Activated CD4-positive, alpha-beta T cell treated with anti-CD3 and anti-CD28 coated beads for 4 hours (primary cell): ENCODE results near the gene KCTD13.
"Not testable (repeated sequence)": the region's sequence is repeated elsewhere in the genome, so short reads cannot be mapped to it uniquely, and the experiment has no call there.

Experiments
- DNase-seq, 2 donors: peaks; one replicate each; pipeline ENCODE4 v3.0.0-alpha.2; 2020

The KCTD13 gene, protein sequence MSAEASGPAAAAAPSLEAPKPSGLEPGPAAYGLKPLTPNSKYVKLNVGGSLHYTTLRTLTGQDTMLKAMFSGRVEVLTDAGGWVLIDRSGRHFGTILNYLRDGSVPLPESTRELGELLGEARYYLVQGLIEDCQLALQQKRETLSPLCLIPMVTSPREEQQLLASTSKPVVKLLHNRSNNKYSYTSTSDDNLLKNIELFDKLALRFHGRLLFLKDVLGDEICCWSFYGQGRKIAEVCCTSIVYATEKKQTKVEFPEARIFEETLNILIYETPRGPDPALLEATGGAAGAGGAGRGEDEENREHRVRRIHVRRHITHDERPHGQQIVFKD

GRCh38 chr16:29925781-29926710, at the start of gene KCTD13:
TSS of gene KCTD13 (minus strand) at chr16:29926226. CDS start at chr16:29926033, 193 bp downstream.
- DNase-seq, result peak; percentile 86 to 89

- DNase-seq, result no peak
Measured at GRCh38 chr16:29975134-29975538, 49.1 kb upstream of the KCTD13 start.

DNA sequence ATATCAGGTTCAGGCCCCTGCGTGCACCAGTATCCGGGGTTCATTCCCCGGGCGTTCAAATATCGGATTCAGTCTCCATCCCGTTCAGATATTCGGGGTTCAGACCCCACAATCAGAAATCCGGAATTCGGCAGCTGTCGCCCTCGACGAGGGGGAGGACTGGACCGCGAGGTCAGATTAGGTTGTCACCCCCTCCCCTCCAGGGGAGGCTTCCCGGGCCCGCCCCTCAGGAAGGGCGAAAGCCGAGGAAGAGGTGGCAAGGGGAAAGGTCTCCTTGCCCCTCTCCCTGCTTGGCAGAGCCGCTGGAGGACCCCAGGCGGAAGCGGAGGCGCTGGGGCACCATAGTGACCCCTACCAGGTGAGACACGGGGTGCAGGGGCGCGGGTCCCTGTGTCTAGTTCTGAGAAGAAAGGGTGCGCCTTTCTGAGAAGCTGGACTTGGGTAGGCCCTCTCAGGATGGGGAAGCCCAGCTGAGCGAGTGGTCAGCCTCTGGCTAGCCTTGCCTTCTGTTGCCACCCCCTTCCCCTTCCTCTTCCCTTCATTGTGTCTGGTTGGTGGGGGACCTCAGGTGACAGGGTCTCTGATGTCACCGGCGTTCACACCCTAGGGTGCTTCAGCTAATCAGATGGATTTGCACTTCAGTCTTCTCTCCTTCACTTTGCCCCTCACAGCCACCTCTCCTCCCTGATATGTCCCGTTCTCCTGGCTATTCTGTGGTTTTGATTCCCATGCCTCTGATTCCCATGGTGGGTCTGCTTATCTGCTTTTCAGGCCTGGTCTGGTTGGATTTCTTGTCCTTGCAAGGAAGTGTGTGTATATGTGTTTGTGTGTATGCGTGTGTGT, 48.5 kb upstream of the KCTD13 start:
- no peak for DNase-seq

- peak; percentile 89 for DNase-seq
Measured at GRCh38 chr16:29973384-29974246, 47.6 kb upstream of the KCTD13 start, which contains the start of gene TAOK2. TSS of gene TAOK2 (plus strand) at chr16:29973868. CDS start at chr16:29977773, 3,905 bp downstream.

DNA sequence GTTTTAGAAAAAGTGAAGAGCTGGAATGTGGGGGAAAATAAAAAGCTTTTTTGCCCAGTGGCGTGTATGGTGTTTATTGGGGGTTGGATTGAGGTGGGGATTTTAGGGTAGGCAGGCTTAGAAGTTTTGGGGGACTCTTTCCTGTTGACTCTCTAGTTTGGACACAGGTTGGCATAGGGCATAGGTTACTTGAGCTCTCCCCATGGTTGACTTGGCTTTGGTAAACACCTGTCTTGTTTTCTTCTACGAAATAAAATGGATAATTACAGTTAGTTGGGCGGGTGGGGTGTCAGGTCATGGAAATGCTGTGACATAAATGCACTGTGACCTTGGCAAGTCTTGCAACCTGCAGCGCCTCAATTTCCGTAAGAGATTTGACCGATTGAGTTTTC, 47.0 kb upstream of the KCTD13 start:
- DNase-seq, result no peak

GRCh38 chr16:29972500-29972899, 46.5 kb upstream of the KCTD13 start:
- no peak for DNase-seq

DNA sequence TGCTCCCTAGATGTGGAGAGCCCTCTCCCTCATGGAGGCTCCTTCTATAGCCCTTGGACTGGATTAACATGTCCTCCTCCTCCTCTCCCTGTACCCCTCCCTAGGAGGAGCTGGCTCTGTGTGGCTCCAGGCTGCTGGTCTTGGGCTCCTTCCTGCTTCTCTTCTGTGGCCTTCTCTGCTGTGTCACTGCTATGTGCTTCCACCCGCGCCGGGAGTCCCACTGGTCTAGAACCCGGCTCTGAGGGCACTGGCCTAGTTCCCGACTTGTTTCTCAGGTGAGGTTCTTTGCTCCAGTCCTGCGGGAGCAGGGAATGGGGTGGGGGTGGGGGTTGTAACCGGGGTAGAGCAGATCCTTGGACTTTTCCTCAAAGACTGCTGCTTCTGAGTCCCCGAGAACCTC, 45.3 kb upstream of the KCTD13 start:
- no peak for DNase-seq

DNA sequence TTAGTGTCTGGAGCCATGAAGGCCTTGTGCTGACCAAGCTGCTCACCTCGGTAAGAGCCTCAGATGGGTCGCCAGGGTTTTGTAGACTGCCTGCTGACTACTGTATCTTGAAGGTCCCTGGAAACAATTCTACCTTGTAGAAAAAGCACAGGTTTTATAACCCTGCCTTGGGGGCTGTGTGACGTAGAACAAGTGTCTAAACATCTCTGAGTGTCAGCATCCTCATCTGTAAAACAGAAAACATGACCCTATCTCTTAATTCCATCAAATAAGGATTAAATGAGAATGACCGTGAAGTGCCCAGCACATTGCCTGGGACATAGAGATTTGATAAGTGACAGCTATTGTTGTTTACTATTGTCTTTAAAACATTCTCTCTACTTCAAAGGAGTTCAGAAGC, 42.2 kb upstream of the KCTD13 start:
- DNase-seq, result no peak

DNA sequence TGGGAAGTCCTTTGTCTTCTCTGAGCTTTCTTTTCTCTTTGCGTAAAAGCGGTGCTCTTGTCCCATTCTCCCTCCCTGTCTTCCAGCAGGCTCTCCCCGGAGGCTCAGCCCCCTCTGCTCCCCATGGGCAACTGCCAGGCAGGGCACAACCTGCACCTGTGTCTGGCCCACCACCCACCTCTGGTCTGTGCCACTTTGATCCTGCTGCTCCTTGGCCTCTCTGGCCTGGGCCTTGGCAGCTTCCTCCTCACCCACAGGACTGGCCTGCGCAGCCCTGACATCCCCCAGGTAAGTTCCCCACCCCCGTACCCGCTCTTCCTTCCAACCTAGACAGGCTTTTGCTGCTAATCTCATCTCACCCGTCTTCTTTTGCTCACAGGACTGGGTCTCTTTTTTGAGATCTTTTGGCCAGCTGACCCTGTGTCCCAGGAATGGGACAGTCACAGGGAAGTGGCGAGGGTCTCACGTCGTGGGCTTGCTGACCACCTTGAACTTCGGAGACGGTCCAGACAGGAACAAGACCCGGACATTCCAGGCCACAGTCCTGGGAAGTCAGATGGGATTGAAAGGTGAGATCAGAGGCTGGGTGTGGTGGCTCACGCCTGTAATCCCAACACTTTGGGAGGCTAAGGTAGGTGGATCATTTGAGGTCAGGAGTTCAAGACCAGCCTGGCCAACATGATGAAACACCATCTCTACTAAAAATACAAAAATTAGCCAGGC, 37.2 kb upstream of the KCTD13 start:
- DNase-seq, result no peak

DNA sequence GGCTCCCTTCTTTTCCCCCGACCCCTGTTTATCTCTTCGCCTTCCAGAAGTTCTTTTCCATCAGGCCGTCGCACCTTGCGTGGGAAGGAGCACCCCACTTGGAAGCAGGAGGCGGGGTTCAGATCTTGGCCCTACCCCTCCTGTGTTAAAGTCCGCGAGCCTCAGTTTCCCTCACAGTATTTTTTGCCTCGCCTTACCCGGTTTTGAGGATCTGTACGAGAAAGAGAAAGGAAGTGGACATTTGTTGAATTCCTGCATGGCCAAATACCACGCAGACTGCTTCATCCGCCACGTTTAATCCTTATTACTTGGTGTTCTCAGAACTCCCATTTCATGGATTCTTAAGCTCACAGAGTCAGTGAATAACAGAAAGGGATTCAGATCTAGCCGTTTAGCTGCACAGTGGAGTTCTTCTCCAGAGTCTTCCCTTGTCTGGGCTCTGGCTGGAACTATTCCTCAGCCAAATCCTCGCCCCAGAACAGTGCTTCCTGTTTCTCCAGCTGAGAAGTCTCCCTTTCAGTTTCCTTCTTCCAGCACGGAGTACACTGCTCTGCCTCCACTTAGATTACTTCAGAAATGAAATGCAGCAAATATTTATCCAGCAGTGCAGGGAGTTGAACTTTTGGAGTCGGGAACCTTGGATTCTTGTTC, 36.4 kb upstream of the KCTD13 start:
- DNase-seq, result no peak

DNA sequence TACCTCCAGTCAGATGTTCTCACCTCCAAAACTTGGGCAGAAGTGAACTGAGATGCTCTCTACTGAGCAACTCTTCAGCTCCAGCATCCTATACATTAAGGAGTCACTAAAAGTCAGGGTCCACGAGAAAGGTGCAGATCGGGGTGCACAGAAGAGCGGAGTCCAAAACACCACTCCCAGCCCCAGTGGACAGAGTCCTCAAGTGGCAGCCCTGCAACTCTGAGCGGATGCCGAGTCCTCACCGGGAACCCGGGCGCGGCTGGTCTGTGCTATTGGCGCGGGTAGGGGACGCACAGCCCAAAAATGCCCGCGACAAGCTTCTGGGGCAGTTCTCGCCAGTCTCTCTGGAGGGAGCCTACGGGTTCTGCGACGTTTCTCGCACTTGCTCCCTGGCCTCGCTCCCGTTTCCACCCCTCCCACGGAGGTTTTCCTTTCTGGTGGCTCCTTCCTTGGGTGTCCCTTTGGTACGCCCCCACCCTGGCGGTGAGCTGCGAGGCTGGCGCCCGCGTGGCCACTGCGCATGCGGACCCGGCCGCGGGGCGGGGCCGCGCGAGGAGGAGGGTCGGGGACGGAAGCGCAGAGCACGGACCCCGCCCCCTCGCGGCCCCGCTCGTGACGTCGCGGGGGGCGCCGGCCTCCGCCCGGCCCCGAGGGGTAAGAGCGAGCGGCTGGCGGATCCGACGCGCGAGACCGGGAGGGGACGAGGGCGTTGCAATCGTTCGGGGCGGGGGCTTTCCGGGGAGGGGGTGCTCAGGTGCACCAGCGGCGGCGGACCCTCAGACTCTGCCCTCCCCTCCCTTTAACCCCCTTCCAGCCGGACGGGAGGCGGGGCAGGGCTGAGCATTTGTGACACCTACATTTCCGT, 35.7 kb upstream of the KCTD13 start, which contains the start of gene TMEM219:
TMEM219 (plus strand) TSS at position 601 of the 865 bp plus-strand sequence. CDS start 1,065 bp downstream, outside the sequence.
- DNase-seq, result peak; percentile 90 to 91

DNA sequence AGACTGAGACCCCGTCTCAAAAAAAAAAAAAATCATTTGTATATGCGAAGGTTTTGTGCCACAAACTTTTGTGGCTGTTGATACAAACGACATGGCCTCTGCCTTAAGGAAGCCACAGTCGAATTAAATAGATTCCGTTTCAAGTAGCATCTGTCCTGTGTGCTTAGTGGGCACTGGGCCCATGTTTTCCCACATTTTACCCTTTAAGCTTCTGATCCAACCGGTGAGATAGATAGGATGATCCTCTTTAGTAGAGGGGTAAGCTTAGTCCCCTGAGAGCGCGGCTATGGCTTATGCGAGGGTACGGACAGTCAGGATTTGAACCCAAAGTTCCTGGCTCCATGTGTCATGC, 35.1 kb upstream of the KCTD13 start:
- DNase-seq, result no peak

DNA sequence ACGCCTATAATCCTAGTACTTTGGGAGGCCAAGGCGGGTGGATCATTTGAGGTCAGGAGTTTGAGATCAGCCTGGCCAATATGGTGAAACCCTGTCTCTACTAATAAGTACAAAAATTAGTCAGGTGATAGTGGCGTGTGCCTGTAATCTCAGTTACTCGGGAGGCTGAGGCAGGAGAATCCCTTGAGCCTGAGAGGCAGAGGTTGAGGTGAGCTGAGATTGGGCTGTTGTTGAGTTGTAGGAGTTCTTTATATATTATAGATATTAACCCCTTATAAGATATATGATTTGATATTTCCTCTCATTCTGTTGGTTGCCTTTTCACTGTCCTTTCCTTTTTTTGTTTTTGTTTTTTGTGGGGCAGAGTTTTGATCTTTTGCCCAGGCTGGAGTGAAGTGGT, 33.8 kb upstream of the KCTD13 start:
- DNase-seq, result not testable (repeated sequence)

- no peak for DNase-seq
Measured at GRCh38 chr16:29959293-29959692, 33.3 kb upstream of the KCTD13 start.

DNA sequence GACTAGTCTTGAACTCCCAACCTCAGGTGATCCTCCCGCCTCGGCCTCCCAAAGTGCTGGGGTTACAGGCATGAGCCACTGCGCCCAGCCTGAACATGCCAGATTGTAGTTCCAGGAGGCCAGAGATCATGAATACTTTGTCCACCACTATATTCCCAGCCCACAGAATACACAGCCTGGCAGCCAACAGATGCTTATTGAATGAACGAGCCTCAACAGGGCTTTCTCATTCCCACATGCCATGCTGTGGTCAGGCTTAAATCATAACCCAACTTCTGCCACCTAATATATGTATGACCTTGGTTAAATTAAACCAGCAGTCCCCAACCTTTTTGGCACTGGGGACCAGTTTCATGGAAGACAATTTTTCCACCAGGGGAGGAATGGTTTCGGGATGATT, 32.7 kb upstream of the KCTD13 start:
- DNase-seq, result no peak

DNA sequence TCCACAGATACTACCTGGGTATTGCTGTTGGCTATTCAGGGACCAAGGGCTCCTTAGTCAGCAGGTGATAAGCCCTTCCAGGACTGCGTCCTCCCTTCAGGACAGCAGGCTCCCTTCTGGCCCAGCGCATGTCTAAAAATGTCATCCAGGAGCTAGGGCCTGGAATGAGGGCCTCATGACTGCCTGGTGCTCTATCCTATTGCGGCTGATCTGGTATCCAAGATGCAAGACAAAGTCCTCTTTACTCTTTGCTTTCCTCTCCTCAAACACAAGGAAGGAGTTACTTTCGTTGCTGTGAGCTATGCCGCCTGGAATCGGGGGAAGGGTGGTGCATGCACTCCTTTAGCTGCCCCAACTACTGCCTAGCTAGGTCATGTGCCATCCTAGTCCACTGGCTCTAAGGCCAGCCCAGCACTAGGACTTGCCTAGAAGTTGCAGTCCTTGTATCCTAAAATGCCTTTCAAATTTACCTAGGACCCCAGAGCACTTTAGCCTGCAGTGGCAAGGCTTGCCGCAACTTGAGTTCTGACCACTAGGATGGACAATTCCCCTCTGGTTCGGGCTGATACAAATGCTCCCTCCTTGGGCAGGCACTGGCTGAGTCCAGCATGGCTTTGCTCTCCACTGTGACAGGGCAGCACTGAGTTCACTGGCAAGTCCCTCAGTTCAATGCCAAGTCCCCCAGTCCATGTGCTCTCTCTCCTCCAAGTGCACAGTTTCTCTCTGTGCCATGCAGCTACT, 25.8 kb upstream of the KCTD13 start:
- DNase-seq, result no peak

DNA sequence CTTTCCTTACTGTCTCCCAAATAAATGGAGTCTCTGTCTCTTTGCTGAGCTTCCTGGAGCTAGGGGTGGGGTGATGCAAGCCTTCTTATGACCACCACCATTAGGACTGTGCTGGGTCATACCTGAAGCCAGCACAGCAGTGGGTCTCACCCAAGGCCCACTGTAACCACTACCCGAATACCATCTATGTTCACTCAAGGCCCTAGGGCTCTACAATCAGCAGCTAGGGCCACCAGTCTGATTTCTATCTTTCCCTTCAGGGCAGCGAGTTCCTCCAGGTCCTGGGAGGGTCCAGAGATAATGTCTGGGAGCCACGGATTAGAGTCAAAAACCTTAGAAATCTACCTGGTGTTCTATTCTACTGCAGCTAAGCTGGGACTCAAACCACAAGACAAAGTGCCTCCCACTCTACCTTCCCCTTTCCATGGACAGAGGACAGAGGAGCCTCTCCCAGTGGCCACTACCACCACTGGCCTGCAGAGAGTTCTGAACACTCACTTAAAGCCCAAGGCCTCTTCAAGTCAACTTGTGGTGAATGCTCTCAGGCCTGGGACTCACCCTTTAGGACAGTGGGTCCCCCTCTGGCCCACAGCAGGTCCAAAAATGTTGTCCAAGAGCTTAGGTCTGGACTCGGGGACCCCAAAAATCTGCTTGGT, 24.9 kb upstream of the KCTD13 start:
- no peak for DNase-seq

- DNase-seq, result no peak
Measured at GRCh38 chr16:29947897-29948296, 21.9 kb upstream of the KCTD13 start.
